GM18951 (cell line): ENCODE data around the gene PREX1.

Source experiments
- POLR2A ChIP-seq: IDR thresholded peaks from 4 replicates; pipeline ENCODE4 v1.6.1; 2011; ENCODE audit warnings: mild to moderate bottlenecking; ENCODE audit not compliant: insufficient read length, insufficient read depth; ENCODE audit errors: extremely low read depth
- in situ Hi-C: fragments of 300-500 bp; cut with MboI; formaldehyde crosslinking; loops from one replicate; pipeline ENCODE4 v1.12.0; 2022; ENCODE audit warnings: low sequenced_read_pairs, mixed read lengths, inconsistent platforms; ENCODE audit not compliant: unreplicated experiment

The PREX1 gene

GRCh38 chr20:48740712-48741111 is 87.1 kb downstream of the PREX1 start:
- in situ Hi-C loops, result no loop called here
- no peak for TF ChIP-seq POLR2A

- in situ Hi-C loops, result no loop called here
- peak; percentile 12 for TF ChIP-seq POLR2A
These were observed 87.5 kb downstream of the PREX1 start for GRCh38 chr20:48740292-48740649.

- in situ Hi-C loops, result no loop called here
- peak; percentile 5 for TF ChIP-seq POLR2A
These were observed 88.2 kb downstream of the PREX1 start for GRCh38 chr20:48739395-48740291.

- TF ChIP-seq POLR2A, result peak; percentile 15
These were observed 89.1 kb downstream of the PREX1 start for GRCh38 chr20:48738399-48739304.

GRCh38 chr20:48738094-48738398 is 89.8 kb downstream of the PREX1 start:
- in situ Hi-C loops, result no loop called here
- TF ChIP-seq POLR2A, result no peak

More at GRCh38 chr20:48738399-48739304, 89.1 kb downstream of the PREX1 start:
- in situ Hi-C loops, result no loop called here

GRCh38 chr20:48737434-48738093 is 90.2 kb downstream of the PREX1 start:
- TF ChIP-seq POLR2A, result no peak
- in situ Hi-C loops, result no loop called here

- no peak for TF ChIP-seq POLR2A
- in situ Hi-C loops, result no loop called here
These were observed 91.2 kb downstream of the PREX1 start for GRCh38 chr20:48736636-48737035.

- TF ChIP-seq POLR2A, result no peak
- in situ Hi-C loops, result no loop called here
These were observed 91.6 kb downstream of the PREX1 start for GRCh38 chr20:48736231-48736630.

- no peak for TF ChIP-seq POLR2A
- in situ Hi-C loops, result no loop called here
These were observed 92.7 kb downstream of the PREX1 start for GRCh38 chr20:48735112-48735511.

GRCh38 chr20:48734104-48734749 is 93.6 kb downstream of the PREX1 start:
- in situ Hi-C loops, result no loop called here

GRCh38 chr20:48733296-48733790 is 94.5 kb downstream of the PREX1 start:
- in situ Hi-C loops, result no loop called here
- TF ChIP-seq POLR2A, result no peak

More at GRCh38 chr20:48734104-48734749, 93.6 kb downstream of the PREX1 start:
- TF ChIP-seq POLR2A, result no peak

- TF ChIP-seq POLR2A, result no peak
- in situ Hi-C loops, result no loop called here
These were observed 95.5 kb downstream of the PREX1 start for GRCh38 chr20:48732081-48732829.
